Activated T-helper 2 cell treated with anti-CD3 and anti-CD28 coated beads, Interferon-gamma antibody, Interleukin-2, Interleukin-4, amounts not matched to agents 10 μg/mL and 5 μg/mL and 100 μg/mL, durations not matched to agents 14 hours and 24 hours and 36 hours (primary cell): ENCODE results near the gene DNAH1. TPM values are rescaled to one million over a fixed set of nuclear protein-coding genes. Genes with fewer than 3 reads are reported as not detected.

Experiments used
- DNase-seq: peaks from one replicate; pipeline ENCODE4 v3.0.0; 2021; ENCODE audit warnings: low spot score
- H3K27ac Mint-ChIP-seq: one replicate; pipeline ENCODE4 v1.8.0; 2021; ENCODE audit warnings: mixed read lengths
- H3K27me3 Mint-ChIP-seq: one replicate; pipeline ENCODE4 v1.8.0; 2021; ENCODE audit warnings: low read depth, mixed read lengths
- H3K36me3 Mint-ChIP-seq: one replicate; pipeline ENCODE4 v1.8.0; 2021; ENCODE audit warnings: low read depth, mixed read lengths
- H3K4me1 Mint-ChIP-seq: one replicate; pipeline ENCODE4 v1.8.0; 2021; ENCODE audit warnings: low read depth, mixed read lengths
- H3K4me3 Mint-ChIP-seq: one replicate; pipeline ENCODE4 v1.8.0; 2021; ENCODE audit warnings: low read depth, mild to moderate bottlenecking, moderate library complexity, mixed read lengths
- H3K9me3 Mint-ChIP-seq: one replicate; pipeline ENCODE4 v1.8.0; 2021; ENCODE audit warnings: mixed read lengths
- intact Hi-C: fragments of 100-400 bp; cut with micrococcal nuclease; formaldehyde crosslinking; loops from one replicate; pipeline ENCODE4 v1.15.1; 2023
- total RNA-seq: library from RNA; stranded (reverse); gene quantifications from 2 replicates; pipeline ENCODE4 v1.2.3, GENCODE V29; 2022

The DNAH1 gene
- total RNA-seq, 1 donor from 2014 or later = 9.8 TPM

- DNase-seq = no peak
- Mint-ChIP-seq H3K27me3 (no peaks in the 10 kb centered on the region), H3K27ac (no peak overlapping the region), H3K36me3 (peaks cover 30% of the 10 kb centered on the region), H3K9me3 (no peaks in the 10 kb centered on the region), H3K4me3 (no peak overlapping the region), H3K4me1 (no peaks in the 10 kb centered on the region)
- intact Hi-C loops = no loop called here
Observed at GRCh38 chr3:52398670-52399081, 82.6 kb downstream of the DNAH1 start.

- Mint-ChIP-seq H3K27me3 (no peaks in the 10 kb centered on the region), H3K36me3 (peaks cover 35% of the 10 kb centered on the region), H3K4me3 (no peak overlapping the region), H3K4me1 (no peaks in the 10 kb centered on the region), H3K27ac (no peak overlapping the region), H3K9me3 (no peaks in the 10 kb centered on the region)
- no peak for DNase-seq
- intact Hi-C loops = no loop called here
Observed at GRCh38 chr3:52399131-52399530, 83.0 kb downstream of the DNAH1 start.

- DNase-seq = no peak
- H3K4me1 Mint-ChIP-seq = no peaks in the 10 kb centered on the region
- intact Hi-C loops = no loop called here
- no peak overlapping the region for H3K27ac Mint-ChIP-seq
- no peaks in the 10 kb centered on the region for H3K27me3 Mint-ChIP-seq
- H3K36me3 Mint-ChIP-seq = peaks cover 39% of the 10 kb centered on the region
- no peaks in the 10 kb centered on the region for H3K9me3 Mint-ChIP-seq
- no peak overlapping the region for H3K4me3 Mint-ChIP-seq
Observed at GRCh38 chr3:52399593-52399992, 83.5 kb downstream of the DNAH1 start.

GRCh38 chr3:52400275-52400793, 84.2 kb downstream of the DNAH1 start:
- no peak overlapping the region for H3K27ac Mint-ChIP-seq
- H3K4me3 Mint-ChIP-seq = no peak overlapping the region
- intact Hi-C loops = no loop called here
- H3K27me3 Mint-ChIP-seq = no peaks in the 10 kb centered on the region
- H3K9me3 Mint-ChIP-seq = no peaks in the 10 kb centered on the region
- peaks cover 47% of the 10 kb centered on the region for H3K36me3 Mint-ChIP-seq
- DNase-seq = no peak
- H3K4me1 Mint-ChIP-seq = no peaks in the 10 kb centered on the region

GRCh38 chr3:52401021-52401420, 84.9 kb downstream of the DNAH1 start:
- intact Hi-C loops = no loop called here
- Mint-ChIP-seq H3K36me3 (peaks cover 53% of the 10 kb centered on the region), H3K27me3 (no peaks in the 10 kb centered on the region), H3K4me3 (no peak overlapping the region), H3K27ac (no peak overlapping the region), H3K4me1 (no peaks in the 10 kb centered on the region), H3K9me3 (no peaks in the 10 kb centered on the region)
- DNase-seq = no peak

- Mint-ChIP-seq H3K4me3 (no peak overlapping the region), H3K27ac (no peak overlapping the region), H3K4me1 (no peaks in the 10 kb centered on the region), H3K27me3 (no peaks in the 10 kb centered on the region), H3K9me3 (no peaks in the 10 kb centered on the region), H3K36me3 (peaks cover 55% of the 10 kb centered on the region)
- DNase-seq = no peak
- intact Hi-C loops = no loop called here
Observed at GRCh38 chr3:52401551-52401950, 85.4 kb downstream of the DNAH1 start.

- Mint-ChIP-seq H3K9me3 (no peaks in the 10 kb centered on the region), H3K4me1 (no peaks in the 10 kb centered on the region), H3K27me3 (no peaks in the 10 kb centered on the region), H3K27ac (no peak overlapping the region), H3K36me3 (peaks cover 58% of the 10 kb centered on the region), H3K4me3 (no peak overlapping the region)
- intact Hi-C loops = no loop called here
- no peak for DNase-seq
Observed at GRCh38 chr3:52402101-52402521, 86.0 kb downstream of the DNAH1 start.

- H3K4me3 Mint-ChIP-seq = no peak overlapping the region
- no peak overlapping the region for H3K27ac Mint-ChIP-seq
- no peaks in the 10 kb centered on the region for H3K27me3 Mint-ChIP-seq
- H3K4me1 Mint-ChIP-seq = peaks cover under 1% of the 10 kb centered on the region
- intact Hi-C loops = no loop called here
- H3K9me3 Mint-ChIP-seq = no peaks in the 10 kb centered on the region
- H3K36me3 Mint-ChIP-seq = peaks cover 65% of the 10 kb centered on the region
- no peak for DNase-seq
Observed at GRCh38 chr3:52402706-52403270, 86.7 kb downstream of the DNAH1 start.

GRCh38 chr3:52403271-52403841, 87.2 kb downstream of the DNAH1 start:
- H3K9me3 Mint-ChIP-seq = no peaks in the 10 kb centered on the region
- no peak overlapping the region for H3K4me3 Mint-ChIP-seq
- intact Hi-C loops = no loop called here
- H3K4me1 Mint-ChIP-seq = peaks cover 6% of the 10 kb centered on the region
- H3K36me3 Mint-ChIP-seq = peaks cover 70% of the 10 kb centered on the region
- no peak overlapping the region for H3K27ac Mint-ChIP-seq
- H3K27me3 Mint-ChIP-seq = no peaks in the 10 kb centered on the region
- DNase-seq = no peak

GRCh38 chr3:52403955-52404354, 87.8 kb downstream of the DNAH1 start:
- Mint-ChIP-seq H3K9me3 (no peaks in the 10 kb centered on the region), H3K4me1 (peaks cover 12% of the 10 kb centered on the region), H3K27me3 (no peaks in the 10 kb centered on the region), H3K36me3 (peaks cover 74% of the 10 kb centered on the region), H3K27ac (no peak overlapping the region), H3K4me3 (no peak overlapping the region)
- DNase-seq = no peak
- intact Hi-C loops = no loop called here

- peaks cover 15% of the 10 kb centered on the region for H3K4me1 Mint-ChIP-seq
- H3K27me3 Mint-ChIP-seq = no peaks in the 10 kb centered on the region
- peaks cover 74% of the 10 kb centered on the region for H3K36me3 Mint-ChIP-seq
Observed at GRCh38 chr3:52404391-52404790, 88.3 kb downstream of the DNAH1 start.

GRCh38 chr3:52405066-52405465, 88.9 kb downstream of the DNAH1 start:
- H3K4me3 Mint-ChIP-seq = no peak overlapping the region
- H3K9me3 Mint-ChIP-seq = no peaks in the 10 kb centered on the region
- no peak for DNase-seq
- peaks cover 74% of the 10 kb centered on the region for H3K36me3 Mint-ChIP-seq
- H3K4me1 Mint-ChIP-seq = peaks cover 15% of the 10 kb centered on the region
- intact Hi-C loops = no loop called here
- no peaks in the 10 kb centered on the region for H3K27me3 Mint-ChIP-seq
- H3K27ac Mint-ChIP-seq = no peak overlapping the region

More at GRCh38 chr3:52404391-52404790, 88.3 kb downstream of the DNAH1 start:
- no peak for DNase-seq
- no peaks in the 10 kb centered on the region for H3K9me3 Mint-ChIP-seq
- intact Hi-C loops = no loop called here
- no peak overlapping the region for H3K27ac Mint-ChIP-seq
- H3K4me3 Mint-ChIP-seq = no peak overlapping the region

GRCh38 chr3:52405601-52406110, 89.5 kb downstream of the DNAH1 start:
- intact Hi-C loops = no loop called here
- no peak overlapping the region for H3K4me3 Mint-ChIP-seq
- H3K36me3 Mint-ChIP-seq = peaks cover 71% of the 10 kb centered on the region

More at GRCh38 chr3:52405601-52406110, 89.5 kb downstream of the DNAH1 start:
- peaks cover 15% of the 10 kb centered on the region for H3K4me1 Mint-ChIP-seq
- H3K9me3 Mint-ChIP-seq = no peaks in the 10 kb centered on the region
- DNase-seq = no peak
- H3K27me3 Mint-ChIP-seq = no peaks in the 10 kb centered on the region
- H3K27ac Mint-ChIP-seq = no peak overlapping the region
